Measurements from ENCODE around the gene NCAPD2. TPM values are rescaled to one million over a fixed set of nuclear protein-coding genes. Genes with fewer than 3 reads are reported as not detected.
"Not testable (repeated sequence)": the region's sequence is repeated elsewhere in the genome, so short reads cannot be mapped to it uniquely, and the experiment has no call there.

The NCAPD2 gene
- total RNA-seq, 1 donor from 2014 or later: 11.7 TPM

- peaks cover 40 to 42% of the 10 kb centered on the region in 2 donors for H3K36me3 ChIP-seq
- peaks cover 4 to 21% of the 10 kb centered on the region in 2 donors for H3K4me1 ChIP-seq
- intact Hi-C loops (cut with DNase I); H3K27ac ChIP-seq; H3K4me3 ChIP-seq; H3K27me3 ChIP-seq; H3K9me3 ChIP-seq: not testable (repeated sequence)
- peak in 1 of 2 donors; percentile 69 for DNase-seq (ENCODE audit: low spot score in 2 of 2)
- TF ChIP-seq CTCF (IDR thresholded peaks at IDR 0.05): peak; percentile 20 to 52 (median 23)
Measured at GRCh38 chr12:6558014-6558760, 64.3 kb downstream of the NCAPD2 start.

GRCh38 chr12:6559500-6559899, 65.6 kb downstream of the NCAPD2 start:
- Histone ChIP-seq H3K27me3 (no peaks in the 10 kb centered on the region), H3K27ac (no peak overlapping the region), H3K9me3 (no peaks in the 10 kb centered on the region), H3K4me3 (no peak overlapping the region), H3K36me3 (peaks cover 41 to 49% of the 10 kb centered on the region in 2 donors), H3K4me1 (peaks cover 0 to 9% of the 10 kb centered on the region in 2 donors)
- no peak for TF ChIP-seq CTCF (IDR thresholded peaks at IDR 0.05)
- intact Hi-C loops (cut with DNase I): no loop called here
- DNase-seq (ENCODE audit: low spot score in 2 of 2): no peak

- Histone ChIP-seq H3K4me1 (peaks cover 0 to 4% of the 10 kb centered on the region in 2 donors), H3K4me3 (no peak overlapping the region), H3K9me3 (no peaks in the 10 kb centered on the region), H3K27ac (no peak overlapping the region), H3K27me3 (no peaks in the 10 kb centered on the region), H3K36me3 (peaks cover 41 to 52% of the 10 kb centered on the region in 2 donors)
- no peak for TF ChIP-seq CTCF (IDR thresholded peaks at IDR 0.05)
- intact Hi-C loops (cut with DNase I): no loop called here
- DNase-seq (ENCODE audit: low spot score in 2 of 2): no peak
Measured at GRCh38 chr12:6560501-6561205, 66.8 kb downstream of the NCAPD2 start.

- Histone ChIP-seq H3K4me3 (no peak overlapping the region), H3K36me3 (peaks cover 50 to 62% of the 10 kb centered on the region in 2 donors), H3K4me1 (peaks cover 5 to 7% of the 10 kb centered on the region in 2 donors), H3K9me3 (no peaks in the 10 kb centered on the region), H3K27me3 (no peaks in the 10 kb centered on the region), H3K27ac (no peak overlapping the region)
- no peak for TF ChIP-seq CTCF (IDR thresholded peaks at IDR 0.05)
- no peak for DNase-seq (ENCODE audit: low spot score in 2 of 2)
- intact Hi-C loops (cut with DNase I): no loop called here
Measured at GRCh38 chr12:6562881-6563280, 69.0 kb downstream of the NCAPD2 start.

GRCh38 chr12:6563448-6564050, 69.6 kb downstream of the NCAPD2 start:
- peak; percentile 12 to 69 (median 62) for TF ChIP-seq CTCF (IDR thresholded peaks at IDR 0.05)
- peaks cover 6 to 7% of the 10 kb centered on the region in 2 donors for H3K4me1 ChIP-seq
- intact Hi-C loops (cut with DNase I): no loop called here
- H3K27ac ChIP-seq: no peak overlapping the region
- H3K27me3 ChIP-seq: no peaks in the 10 kb centered on the region
- no peaks in the 10 kb centered on the region for H3K9me3 ChIP-seq
- H3K4me3 ChIP-seq: no peak overlapping the region
- peaks cover 48 to 60% of the 10 kb centered on the region in 2 donors for H3K36me3 ChIP-seq
- DNase-seq (ENCODE audit: low spot score in 2 of 2): peak in 1 of 2 donors; percentile 75

All from ascending aorta (tissue), 2 donors.